ENCODE data around the gene CHD9. TPM values are rescaled to one million over a fixed set of nuclear protein-coding genes. Genes with fewer than 3 reads are reported as not detected.

The CHD9 gene
- total RNA-seq, 2 donors from 2014 or later: 56.3 to 62.6 TPM

DNA sequence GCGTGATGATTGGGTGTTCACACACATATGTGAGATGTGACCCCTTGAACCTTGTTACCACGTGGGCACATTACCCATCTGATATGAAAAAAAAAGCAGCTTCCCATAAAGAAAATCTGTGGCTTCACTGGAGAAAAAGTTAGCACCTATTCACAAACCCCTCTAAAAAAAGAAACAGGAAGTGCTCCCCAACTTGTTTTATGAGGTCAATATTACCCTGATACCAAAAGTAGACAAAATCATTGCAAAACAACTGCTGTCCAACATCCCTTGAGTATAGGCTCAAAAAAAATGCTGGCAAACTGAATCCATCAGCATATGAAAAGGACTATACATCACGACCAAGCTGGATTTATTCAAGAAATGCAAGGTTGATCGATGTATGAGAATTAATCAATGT is 279.8 kb downstream of the CHD9 start:
- DNase-seq (ENCODE audit: low spot score): no peak
- intact Hi-C loops (cut with DNase I): no loop called here
- 73% methylated on average over 4 of the region's 4 CpGs for WGBS
- H3K4me3 ChIP-seq: no peak overlapping the region
- no peak overlapping the region for H3K27ac ChIP-seq
- H3K36me3 ChIP-seq: no peaks in the 10 kb centered on the region
- no peaks in the 10 kb centered on the region for H3K9me3 ChIP-seq
- H3K27me3 ChIP-seq (replicated peaks; ENCODE audit: insufficient read depth): no peaks in the 10 kb centered on the region
- no peak for TF ChIP-seq POLR2A (IDR thresholded peaks at IDR 0.05)
- TF ChIP-seq CTCF (IDR thresholded peaks at IDR 0.05): no peak
- TF ChIP-seq POLR2AphosphoS5 (IDR thresholded peaks at IDR 0.05): no peak
- no peaks in the 10 kb centered on the region for H3K4me1 ChIP-seq (replicated peaks)

- no peak for DNase-seq (ENCODE audit: low spot score)
- no peak for TF ChIP-seq POLR2AphosphoS5 (IDR thresholded peaks at IDR 0.05)
- no peak for TF ChIP-seq CTCF (IDR thresholded peaks at IDR 0.05)
- no peak for TF ChIP-seq POLR2A (IDR thresholded peaks at IDR 0.05)
- no peaks in the 10 kb centered on the region for H3K36me3 ChIP-seq
- no peaks in the 10 kb centered on the region for H3K9me3 ChIP-seq
- H3K27me3 ChIP-seq (replicated peaks; ENCODE audit: insufficient read depth): no peaks in the 10 kb centered on the region
- H3K4me3 ChIP-seq: no peak overlapping the region
- no peak overlapping the region for H3K27ac ChIP-seq
- intact Hi-C loops (cut with DNase I): no loop called here
- no peaks in the 10 kb centered on the region for H3K4me1 ChIP-seq (replicated peaks)
Measured at GRCh38 chr16:53337294-53337693, 282.5 kb downstream of the CHD9 start.

GRCh38 chr16:53341792-53342191 is 287.0 kb downstream of the CHD9 start:
- 87% methylated on average over 6 of the region's 6 CpGs for WGBS
- Histone ChIP-seq H3K27ac (no peak overlapping the region), H3K36me3 (no peaks in the 10 kb centered on the region), H3K27me3 (replicated peaks; ENCODE audit: insufficient read depth) (no peaks in the 10 kb centered on the region), H3K9me3 (no peaks in the 10 kb centered on the region), H3K4me3 (no peak overlapping the region), H3K4me1 (replicated peaks) (no peaks in the 10 kb centered on the region)
- no peak for DNase-seq (ENCODE audit: low spot score)
- no peak for TF ChIP-seq POLR2AphosphoS5 (IDR thresholded peaks at IDR 0.05)
- no peak for TF ChIP-seq POLR2A (IDR thresholded peaks at IDR 0.05)
- TF ChIP-seq CTCF (IDR thresholded peaks at IDR 0.05): no peak
- intact Hi-C loops (cut with DNase I): no loop called here

DNA sequence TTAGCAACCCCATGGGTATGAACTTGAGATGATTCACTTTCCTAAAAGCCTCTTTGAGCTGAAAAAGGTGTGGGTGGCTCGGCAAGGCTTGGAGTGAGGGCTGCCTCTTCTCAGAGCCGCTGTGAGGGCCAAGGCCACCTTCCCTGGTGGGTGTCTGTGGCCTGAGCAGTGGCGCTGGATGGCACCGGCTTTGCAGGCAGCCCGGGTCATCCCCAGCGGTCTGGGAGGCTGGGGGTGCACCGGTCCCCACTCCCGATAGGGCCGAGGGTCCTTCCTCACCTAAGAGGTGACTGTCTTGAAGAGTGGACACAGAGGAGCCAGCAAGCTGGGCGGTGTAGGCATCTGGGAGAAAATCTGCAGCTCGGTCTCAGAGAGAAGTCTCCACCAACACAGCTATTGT is 300.3 kb downstream of the CHD9 start:
- Histone ChIP-seq H3K9me3 (no peaks in the 10 kb centered on the region), H3K36me3 (no peaks in the 10 kb centered on the region), H3K4me1 (replicated peaks) (no peaks in the 10 kb centered on the region), H3K27me3 (replicated peaks; ENCODE audit: insufficient read depth) (no peaks in the 10 kb centered on the region), H3K4me3 (no peak overlapping the region), H3K27ac (no peak overlapping the region)
- no peak for TF ChIP-seq CTCF (IDR thresholded peaks at IDR 0.05)
- TF ChIP-seq POLR2A (IDR thresholded peaks at IDR 0.05): no peak
- TF ChIP-seq POLR2AphosphoS5 (IDR thresholded peaks at IDR 0.05): no peak
- no peak for DNase-seq (ENCODE audit: low spot score)
- WGBS: 90% methylated on average over 11 of the region's 11 CpGs
- intact Hi-C loops (cut with DNase I): no loop called here

DNA sequence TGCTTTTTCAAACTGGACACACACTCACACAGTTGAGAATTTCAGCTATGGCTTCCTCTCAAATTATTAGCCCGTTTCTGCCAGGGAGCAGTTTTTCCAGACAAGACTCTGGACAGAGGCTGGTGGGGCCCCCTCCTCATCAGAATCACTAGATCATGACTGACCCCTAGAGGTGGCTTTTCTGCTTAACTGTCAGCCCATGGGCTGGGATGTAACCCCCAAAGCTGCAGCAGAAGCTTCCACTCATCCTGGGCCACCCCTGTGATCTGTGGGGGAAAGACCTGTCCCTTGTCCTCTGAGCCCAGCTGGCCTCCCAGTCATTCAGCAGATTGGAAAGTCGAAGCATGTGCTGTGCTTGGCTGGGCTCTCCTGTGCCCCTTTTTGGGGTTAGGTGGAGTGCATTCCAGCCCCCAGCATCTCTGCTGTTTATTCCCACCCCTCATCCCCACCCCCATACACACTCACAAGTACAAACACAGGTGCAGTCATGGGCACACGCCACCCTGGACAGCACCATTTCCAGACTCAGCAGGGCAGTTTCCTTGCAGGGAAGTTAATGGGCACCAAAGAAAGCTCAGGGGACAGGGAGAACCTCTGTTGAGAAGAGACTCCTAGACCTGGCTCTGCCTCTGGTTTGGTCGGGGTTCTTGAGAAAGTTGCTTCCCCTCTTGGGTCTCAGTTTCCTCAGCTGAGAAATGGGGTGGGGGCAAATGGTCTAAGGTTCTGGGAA is 301.9 kb downstream of the CHD9 start:
- Histone ChIP-seq H3K9me3 (no peaks in the 10 kb centered on the region), H3K27me3 (replicated peaks; ENCODE audit: insufficient read depth) (no peaks in the 10 kb centered on the region), H3K4me1 (replicated peaks) (no peaks in the 10 kb centered on the region), H3K27ac (no peak overlapping the region), H3K36me3 (no peaks in the 10 kb centered on the region), H3K4me3 (no peak overlapping the region)
- WGBS: 57% methylated on average over 4 of the region's 4 CpGs
- intact Hi-C loops (cut with DNase I): no loop called here
- TF ChIP-seq POLR2AphosphoS5 (IDR thresholded peaks at IDR 0.05): no peak
- no peak for TF ChIP-seq POLR2A (IDR thresholded peaks at IDR 0.05)
- no peak for TF ChIP-seq CTCF (IDR thresholded peaks at IDR 0.05)
- DNase-seq (ENCODE audit: low spot score): no peak

Measured in prostate gland (tissue), 2 donors.